Measurements from ENCODE around the gene TOPAZ1.

The TOPAZ1 gene

DNA sequence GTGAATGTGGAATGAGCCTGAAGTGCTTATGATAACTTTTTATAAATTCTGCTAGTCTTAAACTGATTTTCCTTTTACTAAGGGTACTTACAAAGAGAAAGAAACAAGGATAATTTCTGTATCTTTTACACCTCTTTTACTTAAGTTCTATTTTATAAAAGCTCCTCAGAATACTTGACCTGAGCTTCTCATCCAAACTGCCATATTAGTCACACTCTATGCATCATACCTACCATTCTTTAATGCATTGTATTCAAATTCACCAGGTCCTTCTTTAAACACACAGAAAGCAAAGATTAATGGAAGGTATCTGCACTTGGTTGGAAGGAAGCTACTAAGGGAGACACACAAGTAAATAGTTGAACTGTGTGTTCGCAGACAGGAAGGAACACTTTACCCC, 1.6 kb upstream of the TOPAZ1 start:
- WGBS, result 74% methylated on average over 1 of the region's 1 CpG

GRCh38 chr3:44242721-44243120, 1.0 kb downstream of the TOPAZ1 start:
- no peak overlapping the region for H3K18ac ChIP-seq (ENCODE audit: low read depth in 1 of 2, low read length in 2 of 2)

More for the DNA sequence above, 1.6 kb upstream of the TOPAZ1 start:
- H3K36me3 ChIP-seq (ENCODE audit: control insufficient read depth in 1 of 2, insufficient read depth in 2 of 2, low read depth in 1 of 2, low read length in 2 of 2), result no peaks in the 10 kb centered on the region
- no peak overlapping the region for H4K8ac ChIP-seq (ENCODE audit: low read length)
- H2BK15ac ChIP-seq (ENCODE audit: low read depth, poor library complexity, severe bottlenecking), result no peak overlapping the region
- H2BK120ac ChIP-seq (ENCODE audit: low read depth, low read length), result no peak overlapping the region
- H3K4me2 ChIP-seq (ENCODE audit: low read length, poor library complexity, severe bottlenecking), result no peak overlapping the region
- H4K91ac ChIP-seq (ENCODE audit: low read length), result no peak overlapping the region
- no peak overlapping the region for H2AFZ ChIP-seq (ENCODE audit: low read depth, low read length)
- no peak overlapping the region for H3K4me3 ChIP-seq (ENCODE audit: insufficient read depth in 1 of 2, low read depth in 1 of 2, low read length in 2 of 2)
- H3K27ac ChIP-seq (ENCODE audit: low read length, poor library complexity, severe bottlenecking), result no peak overlapping the region
- peaks cover 5% of the 10 kb centered on the region for H3K9me3 ChIP-seq (ENCODE audit: control insufficient read depth, low read length)
- H3K23ac ChIP-seq (ENCODE audit: low read length in 2 of 2), result no peak overlapping the region
- no peaks in the 10 kb centered on the region for H3K79me1 ChIP-seq (replicated peaks; ENCODE audit: low read length, poor library complexity, severe bottlenecking)
- H3K14ac ChIP-seq (ENCODE audit: low read length in 2 of 2), result no peak overlapping the region
- H3K27me3 ChIP-seq (ENCODE audit: control insufficient read depth in 1 of 2, insufficient read depth in 1 of 2, low read length in 2 of 2), result peaks cover 0 to 21% of the 10 kb centered on the region in 2 experiments
- no peak overlapping the region for H3K4ac ChIP-seq (ENCODE audit: low read depth in 1 of 2, low read length in 2 of 2)
- H2BK5ac ChIP-seq (ENCODE audit: low read depth, low read length, poor library complexity, severe bottlenecking), result no peak overlapping the region
- H2AK5ac ChIP-seq (ENCODE audit: low read length, severe bottlenecking), result no peak overlapping the region
- no peak for DNase-seq
- no peak overlapping the region for H3K9ac ChIP-seq (ENCODE audit: low read length)
- peak overlapping the region in 1 of 2 experiments; percentile 71 for H2BK12ac ChIP-seq (ENCODE audit: low read length in 2 of 2)
- H3K4me1 ChIP-seq (ENCODE audit: control insufficient read depth, insufficient read depth, low read depth, low read length), result peaks cover 8% of the 10 kb centered on the region
- no peak overlapping the region for H3K18ac ChIP-seq (ENCODE audit: low read depth in 1 of 2, low read length in 2 of 2)

GRCh38 chr3:44248152-44248551, 6.5 kb downstream of the TOPAZ1 start:
- DNase-seq, result no peak
- Histone ChIP-seq H3K4me2 (ENCODE audit: low read length, poor library complexity, severe bottlenecking) (no peak overlapping the region), H2BK5ac (ENCODE audit: low read depth, low read length, poor library complexity, severe bottlenecking) (no peak overlapping the region), H3K14ac (ENCODE audit: low read length in 2 of 2) (no peak overlapping the region), H2BK15ac (ENCODE audit: low read depth, poor library complexity, severe bottlenecking) (no peak overlapping the region), H3K4ac (ENCODE audit: low read depth in 1 of 2, low read length in 2 of 2) (no peak overlapping the region), H3K27ac (ENCODE audit: low read length, poor library complexity, severe bottlenecking) (no peak overlapping the region), H3K9me3 (ENCODE audit: control insufficient read depth, low read length) (peaks cover 30% of the 10 kb centered on the region), H3K36me3 (ENCODE audit: control insufficient read depth in 1 of 2, insufficient read depth in 2 of 2, low read depth in 1 of 2, low read length in 2 of 2) (no peaks in the 10 kb centered on the region), H3K18ac (ENCODE audit: low read depth in 1 of 2, low read length in 2 of 2) (no peak overlapping the region), H2AFZ (ENCODE audit: low read depth, low read length) (no peak overlapping the region), H2AK5ac (ENCODE audit: low read length, severe bottlenecking) (no peak overlapping the region), H3K23ac (ENCODE audit: low read length in 2 of 2) (no peak overlapping the region), H3K4me1 (ENCODE audit: control insufficient read depth, insufficient read depth, low read depth, low read length) (no peaks in the 10 kb centered on the region), H4K91ac (ENCODE audit: low read length) (no peak overlapping the region), H3K9ac (ENCODE audit: low read length) (no peak overlapping the region), H3K27me3 (ENCODE audit: control insufficient read depth in 1 of 2, insufficient read depth in 1 of 2, low read length in 2 of 2) (peaks cover 0 to 17% of the 10 kb centered on the region in 2 experiments), H3K79me1 (replicated peaks; ENCODE audit: low read length, poor library complexity, severe bottlenecking) (no peaks in the 10 kb centered on the region), H4K8ac (ENCODE audit: low read length) (no peak overlapping the region), H2BK12ac (ENCODE audit: low read length in 2 of 2) (no peak overlapping the region), H3K4me3 (ENCODE audit: insufficient read depth in 1 of 2, low read depth in 1 of 2, low read length in 2 of 2) (no peak overlapping the region), H2BK120ac (ENCODE audit: low read depth, low read length) (no peak overlapping the region)
- WGBS, result no CpG with 5 or more reads among the region's 1 CpG

More at GRCh38 chr3:44242721-44243120, 1.0 kb downstream of the TOPAZ1 start:
- Histone ChIP-seq H2BK12ac (ENCODE audit: low read length in 2 of 2) (no peak overlapping the region), H3K4ac (ENCODE audit: low read depth in 1 of 2, low read length in 2 of 2) (no peak overlapping the region), H2BK120ac (ENCODE audit: low read depth, low read length) (no peak overlapping the region), H3K36me3 (ENCODE audit: control insufficient read depth in 1 of 2, insufficient read depth in 2 of 2, low read depth in 1 of 2, low read length in 2 of 2) (no peaks in the 10 kb centered on the region), H3K9me3 (ENCODE audit: control insufficient read depth, low read length) (peaks cover 11% of the 10 kb centered on the region), H3K4me3 (ENCODE audit: insufficient read depth in 1 of 2, low read depth in 1 of 2, low read length in 2 of 2) (no peak overlapping the region), H4K8ac (ENCODE audit: low read length) (no peak overlapping the region), H3K79me1 (replicated peaks; ENCODE audit: low read length, poor library complexity, severe bottlenecking) (no peaks in the 10 kb centered on the region), H4K91ac (ENCODE audit: low read length) (no peak overlapping the region), H3K27me3 (ENCODE audit: control insufficient read depth in 1 of 2, insufficient read depth in 1 of 2, low read length in 2 of 2) (peaks cover 0 to 16% of the 10 kb centered on the region in 2 experiments), H3K4me2 (ENCODE audit: low read length, poor library complexity, severe bottlenecking) (no peak overlapping the region), H2BK15ac (ENCODE audit: low read depth, poor library complexity, severe bottlenecking) (no peak overlapping the region), H3K9ac (ENCODE audit: low read length) (no peak overlapping the region), H3K4me1 (ENCODE audit: control insufficient read depth, insufficient read depth, low read depth, low read length) (peaks cover 6% of the 10 kb centered on the region), H3K23ac (ENCODE audit: low read length in 2 of 2) (no peak overlapping the region), H2AK5ac (ENCODE audit: low read length, severe bottlenecking) (no peak overlapping the region), H2AFZ (ENCODE audit: low read depth, low read length) (no peak overlapping the region), H2BK5ac (ENCODE audit: low read depth, low read length, poor library complexity, severe bottlenecking) (no peak overlapping the region), H3K27ac (ENCODE audit: low read length, poor library complexity, severe bottlenecking) (no peak overlapping the region), H3K14ac (ENCODE audit: low read length in 2 of 2) (no peak overlapping the region)
- DNase-seq, result no peak
- WGBS, result no CpG with 5 or more reads among the region's 3 CpGs

- H4K8ac ChIP-seq (ENCODE audit: low read length), result no peak overlapping the region
- H3K4ac ChIP-seq (ENCODE audit: low read depth in 1 of 2, low read length in 2 of 2), result no peak overlapping the region
- H2AK5ac ChIP-seq (ENCODE audit: low read length, severe bottlenecking), result no peak overlapping the region
- H2BK15ac ChIP-seq (ENCODE audit: low read depth, poor library complexity, severe bottlenecking), result no peak overlapping the region
- H3K27ac ChIP-seq (ENCODE audit: low read length, poor library complexity, severe bottlenecking), result no peak overlapping the region
- no peak overlapping the region for H3K14ac ChIP-seq (ENCODE audit: low read length in 2 of 2)
- no peak overlapping the region for H3K4me3 ChIP-seq (ENCODE audit: insufficient read depth in 1 of 2, low read depth in 1 of 2, low read length in 2 of 2)
- peaks cover 0 to 10% of the 10 kb centered on the region in 2 experiments for H3K27me3 ChIP-seq (ENCODE audit: control insufficient read depth in 1 of 2, insufficient read depth in 1 of 2, low read length in 2 of 2)
- no peak overlapping the region for H4K91ac ChIP-seq (ENCODE audit: low read length)
- no peak overlapping the region for H2BK12ac ChIP-seq (ENCODE audit: low read length in 2 of 2)
- WGBS, result 39% methylated on average over 4 of the region's 5 CpGs
- no peak overlapping the region for H3K23ac ChIP-seq (ENCODE audit: low read length in 2 of 2)
- DNase-seq, result peak; percentile 54
- no peak overlapping the region for H2AFZ ChIP-seq (ENCODE audit: low read depth, low read length)
- no peak overlapping the region for H2BK120ac ChIP-seq (ENCODE audit: low read depth, low read length)
- H3K4me2 ChIP-seq (ENCODE audit: low read length, poor library complexity, severe bottlenecking), result no peak overlapping the region
- no peaks in the 10 kb centered on the region for H3K36me3 ChIP-seq (ENCODE audit: control insufficient read depth in 1 of 2, insufficient read depth in 2 of 2, low read depth in 1 of 2, low read length in 2 of 2)
- peaks cover 20% of the 10 kb centered on the region for H3K9me3 ChIP-seq (ENCODE audit: control insufficient read depth, low read length)
- no peak overlapping the region for H3K9ac ChIP-seq (ENCODE audit: low read length)
- no peak overlapping the region for H2BK5ac ChIP-seq (ENCODE audit: low read depth, low read length, poor library complexity, severe bottlenecking)
- H3K4me1 ChIP-seq (ENCODE audit: control insufficient read depth, insufficient read depth, low read depth, low read length), result no peaks in the 10 kb centered on the region
- no peaks in the 10 kb centered on the region for H3K79me1 ChIP-seq (replicated peaks; ENCODE audit: low read length, poor library complexity, severe bottlenecking)
- no peak overlapping the region for H3K18ac ChIP-seq (ENCODE audit: low read depth in 1 of 2, low read length in 2 of 2)
Measured at GRCh38 chr3:44252332-44252959, 10.8 kb downstream of the TOPAZ1 start.
